Left lung (tissue), 10 donors: Measurements from ENCODE around the gene BST2. TPM values are rescaled to one million over a fixed set of nuclear protein-coding genes. Genes with fewer than 3 reads are reported as not detected.
"Not testable (repeated sequence)": the region's sequence is repeated elsewhere in the genome, so short reads cannot be mapped to it uniquely, and the experiment has no call there.

Experiments
- ATAC-seq: fragments of 200-7000 bp; cut with Tn5 transposase; one replicate; pipeline ENCODE4 v1.9.1; 2020; ENCODE audit warnings: moderate library complexity
- DNase-seq, 4 donors: peaks; one replicate each; pipeline ENCODE4 v3.0.0-alpha.2; 2013 to 2020
- H3K27ac ChIP-seq, 2 donors: fragments of 200-600 bp; sonication (generic) in 1 of 2; one replicate each; pipeline versions ENCODE4 v1.5.0 to v1.8.0; 2020 to 2021
- H3K27me3 ChIP-seq, 2 donors: fragments of 200-600 bp; sonication (generic) in 1 of 2; one replicate each; pipeline versions ENCODE4 v1.5.0 to v1.8.0; 2020 to 2021
- H3K36me3 ChIP-seq, 2 donors: fragments of 200-600 bp; sonication (generic) in 1 of 2; one replicate each; pipeline versions ENCODE4 v1.5.0 to v1.8.0; 2020 to 2021
- H3K4me1 ChIP-seq, 2 donors: fragments of 200-600 bp; one replicate each; pipeline ENCODE4 v1.8.0; 2021
- H3K4me3 ChIP-seq, 2 donors: fragments of 200-600 bp; sonication (generic) in 1 of 2; one replicate each; pipeline versions ENCODE4 v1.5.0 to v1.8.0; 2020 to 2021; ENCODE audit warnings: mild to moderate bottlenecking in 1 of 2
- H3K9me3 ChIP-seq, 2 donors: fragments of 200-600 bp; sonication (generic) in 1 of 2; one replicate each; pipeline versions ENCODE4 v1.5.0 to v1.8.0; 2020 to 2021
- CTCF ChIP-seq, 2 donors: fragments of 200-600 bp; sonication (generic) in 1 of 2; IDR thresholded peaks; one replicate each; pipeline versions ENCODE4 v1.5.0 to v1.8.0; 2021; ENCODE audit warnings: antibody characterized with exemption in 2 of 2
- intact Hi-C, 2 donors: fragments of 100-400 bp; cut with DNase I; formaldehyde crosslinking; loops; one replicate each; pipeline versions ENCODE4 v1.11.2 to v1.14.2; 2022
- polyA plus RNA-seq, 6 donors: library from polyadenylated mRNA; unstranded; fragments of 120-200 nt; gene quantifications; one replicate each; pipeline ENCODE4 v1.2.1, GENCODE V29; 2013; ENCODE audit not compliant: insufficient read length in 6 of 6
- total RNA-seq, 2 donors: library from RNA; stranded (reverse); fragmentation: NEBNext Ultra II Directional; extraction: Animal tissue kit (Norgen Biotek cat#: 25700); gene quantifications; one replicate each; pipeline ENCODE4 v1.2.1, GENCODE V29; 2021
- donor health status: DM: no; HTN: yes; CAD: no.
- donor health status: DM: no; HTN: no; CAD: no.

Gene BST2
- total and polyA plus RNA-seq, 8 donors: 12.5 to 104 (median 19.7) TPM

GRCh38 chr19:17379221-17379631 lies 26.2 kb downstream of the BST2 start:
- H3K27ac ChIP-seq: no peak overlapping the region

DNA sequence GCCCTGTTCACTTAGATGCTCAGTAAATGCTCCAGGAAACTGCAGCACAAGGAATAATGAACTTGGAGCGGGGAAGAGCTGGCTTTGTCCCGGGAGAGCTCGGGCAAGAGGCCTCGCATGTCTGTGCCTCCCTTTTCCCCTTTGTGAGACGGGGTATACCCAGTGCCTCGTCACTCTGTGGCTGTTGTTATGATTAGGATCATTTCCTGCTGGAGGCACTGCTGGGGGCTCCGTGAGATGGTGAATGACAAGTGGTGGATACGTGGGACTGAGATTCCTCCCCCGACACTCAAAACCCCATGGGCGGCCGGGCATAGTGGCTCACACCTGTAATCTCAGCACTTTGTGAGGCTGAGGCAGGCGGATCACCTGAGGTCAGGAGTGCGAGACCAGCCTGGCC lies 27.2 kb downstream of the BST2 start:
- Histone ChIP-seq H3K36me3 (no peaks in the 10 kb centered on the region), H3K27me3 (peaks cover 0 to 19% of the 10 kb centered on the region in 2 donors), H3K4me1 (peaks cover 0 to 35% of the 10 kb centered on the region in 2 donors), H3K27ac (no peak overlapping the region), H3K4me3 (no peak overlapping the region), H3K9me3 (no peaks in the 10 kb centered on the region)
- no peak for DNase-seq
- TF ChIP-seq CTCF (IDR thresholded peaks at IDR 0.05): no peak
- ATAC-seq: no peak
- intact Hi-C loops: no loop called here

More at GRCh38 chr19:17379221-17379631, 26.2 kb downstream of the BST2 start:
- ATAC-seq (no peak), DNase-seq (peak in 1 of 4 donors; percentile 40)
- Histone ChIP-seq H3K9me3 (no peaks in the 10 kb centered on the region), H3K36me3 (no peaks in the 10 kb centered on the region), H3K4me1 (peaks cover 0 to 41% of the 10 kb centered on the region in 2 donors), H3K4me3 (no peak overlapping the region), H3K27me3 (peaks cover 0 to 19% of the 10 kb centered on the region in 2 donors)
- no peak for TF ChIP-seq CTCF (IDR thresholded peaks at IDR 0.05)
- intact Hi-C loops: no loop called here

DNA sequence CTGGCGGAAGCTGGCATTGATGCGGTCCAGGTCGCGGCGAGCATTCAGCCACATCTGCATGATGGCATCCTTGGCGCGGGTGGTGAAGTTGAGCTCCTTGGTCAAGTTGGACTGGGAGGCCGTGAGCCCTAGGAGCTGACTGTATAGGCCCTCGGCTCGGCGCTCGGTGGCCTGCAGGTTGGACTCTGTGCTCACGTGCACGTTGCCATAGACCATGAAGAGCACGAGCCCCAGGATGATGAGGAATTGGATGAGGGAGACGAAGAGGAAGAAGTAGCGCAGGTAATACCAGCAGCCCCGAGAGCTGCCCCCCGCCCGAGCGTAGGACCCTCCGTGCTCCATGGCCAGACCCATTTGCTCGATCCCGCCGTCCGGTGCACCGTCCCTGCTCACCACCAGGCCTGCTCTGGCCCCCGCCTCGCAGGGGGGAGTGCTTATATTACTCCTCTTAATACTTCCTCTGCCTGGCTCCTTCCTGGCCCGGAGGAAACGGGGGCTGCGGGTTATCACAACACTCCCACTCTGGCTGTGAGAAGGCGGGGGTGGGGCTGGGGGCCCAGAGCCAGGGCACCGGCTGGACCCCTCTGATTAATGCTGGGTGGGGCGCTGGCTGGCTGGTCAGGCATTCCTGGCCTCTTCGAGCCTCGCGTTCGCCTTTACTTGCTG lies 28.4 kb downstream of the BST2 start, which contains the start of gene PLVAP:
TSS of gene PLVAP (minus strand) at position 408 of the 666 bp plus-strand sequence. CDS start at position 354, 54 bp downstream.
- Histone ChIP-seq H3K27me3 (peaks cover 0 to 19% of the 10 kb centered on the region in 2 donors), H3K36me3 (no peaks in the 10 kb centered on the region), H3K27ac (peak within 1 kb of the TSS in 1 of 2 donors; percentile 37), H3K4me3 (peak within 1 kb of the TSS in 1 of 2 donors; percentile 13), H3K9me3 (no peaks in the 10 kb centered on the region), H3K4me1 (peaks cover 0 to 24% of the 10 kb centered on the region in 2 donors)
- TF ChIP-seq CTCF (IDR thresholded peaks at IDR 0.05): no peak
- ATAC-seq (peak; percentile 47), DNase-seq (no peak)
- intact Hi-C loops: no loop called here

GRCh38 chr19:17370026-17370587 lies 35.3 kb downstream of the BST2 start:
- Histone ChIP-seq H3K36me3 (no peaks in the 10 kb centered on the region), H3K9me3 (no peaks in the 10 kb centered on the region), H3K27me3 (no peaks in the 10 kb centered on the region), H3K4me1 (peaks cover 0 to 12% of the 10 kb centered on the region in 2 donors), H3K4me3 (no peak overlapping the region), H3K27ac (peak overlapping the region in 1 of 2 donors; percentile 58)
- intact Hi-C loops: no loop called here
- DNase-seq (peak in 1 of 4 donors; percentile 50), ATAC-seq (peak; percentile 66)
- TF ChIP-seq CTCF (IDR thresholded peaks at IDR 0.05): no peak

DNA sequence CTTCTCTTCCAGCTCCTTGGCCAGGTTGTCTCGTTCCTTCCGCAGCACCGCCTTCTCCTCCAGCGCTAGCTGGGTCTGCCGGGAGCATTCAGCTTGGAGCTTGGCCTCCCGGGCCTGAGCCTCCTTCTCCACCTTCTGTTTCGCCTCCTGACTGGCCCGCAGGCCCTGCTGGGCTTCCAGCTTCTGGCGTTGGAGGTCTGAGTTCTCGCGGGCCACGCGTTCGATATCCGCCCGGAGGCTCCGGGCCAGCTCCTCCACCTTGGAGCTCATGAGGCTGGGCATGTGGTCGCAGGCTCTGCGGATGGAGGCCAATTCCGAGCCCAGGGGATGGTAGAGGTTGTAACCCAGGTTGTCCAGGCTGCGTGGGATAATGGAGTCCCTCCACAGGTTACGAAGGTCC lies 40.1 kb downstream of the BST2 start:
- Histone ChIP-seq H3K36me3 (no peaks in the 10 kb centered on the region), H3K4me1 (peaks cover 0 to 9% of the 10 kb centered on the region in 2 donors), H3K9me3 (no peaks in the 10 kb centered on the region), H3K4me3 (no peak overlapping the region), H3K27me3 (no peaks in the 10 kb centered on the region), H3K27ac (no peak overlapping the region)
- TF ChIP-seq CTCF (IDR thresholded peaks at IDR 0.05): no peak
- no peak for DNase-seq
- intact Hi-C loops: no loop called here
- no peak for ATAC-seq

GRCh38 chr19:17363852-17364605 lies 41.4 kb downstream of the BST2 start:
- ATAC-seq, H3K27me3 ChIP-seq, intact Hi-C loops, H3K4me1 ChIP-seq, H3K36me3 ChIP-seq, H3K27ac ChIP-seq, DNase-seq, H3K9me3 ChIP-seq, H3K4me3 ChIP-seq: not testable (repeated sequence)
